SK-MEL-5 (cell line): Measurements from ENCODE around the gene NFE2. TPM values are rescaled to one million over a fixed set of nuclear protein-coding genes. Genes with fewer than 3 reads are reported as not detected.
"Not testable (repeated sequence)": the region's sequence is repeated elsewhere in the genome, so short reads cannot be mapped to it uniquely, and the experiment has no call there.

Source experiments
- DNase-seq: peaks from one replicate; pipeline ENCODE4 v3.0.0-alpha.2; 2016; ENCODE audit warnings: low read depth, low spot score
- in situ Hi-C: cut with HindIII; loops from 2 replicates; pipeline ENCODE4 v1.10.0; 2016; ENCODE audit warnings: low sequenced_read_pairs, high pct_unique_total_duplicates, low pct_unique_long_range_greater_than_20kb
- polyA plus RNA-seq, 2 experiments: library from polyadenylated mRNA; depleted of rRNA; stranded (reverse); fragments of >200 nt; gene quantifications; 2 replicates each; pipeline ENCODE4 v1.2.3, GENCODE V29; 2015
- total RNA-seq: library from RNA; depleted of rRNA; stranded (reverse); fragments of >200 nt; shearing (Covaris generic); gene quantifications from 2 replicates; pipeline ENCODE4 v1.2.3, GENCODE V29; 2014; rRNA removed

Gene NFE2
- 0.32 TPM in 1 of 2 replicates, not detected in the other for total RNA-seq
- polyA plus RNA-seq (2015; cell fraction: cytosol; rRNA removed), result 0.23 and 0.44 TPM in 2 replicates
- 0.33 TPM in 2 replicates for polyA plus RNA-seq (2015; cell fraction: nucleus; rRNA removed)

DNA sequence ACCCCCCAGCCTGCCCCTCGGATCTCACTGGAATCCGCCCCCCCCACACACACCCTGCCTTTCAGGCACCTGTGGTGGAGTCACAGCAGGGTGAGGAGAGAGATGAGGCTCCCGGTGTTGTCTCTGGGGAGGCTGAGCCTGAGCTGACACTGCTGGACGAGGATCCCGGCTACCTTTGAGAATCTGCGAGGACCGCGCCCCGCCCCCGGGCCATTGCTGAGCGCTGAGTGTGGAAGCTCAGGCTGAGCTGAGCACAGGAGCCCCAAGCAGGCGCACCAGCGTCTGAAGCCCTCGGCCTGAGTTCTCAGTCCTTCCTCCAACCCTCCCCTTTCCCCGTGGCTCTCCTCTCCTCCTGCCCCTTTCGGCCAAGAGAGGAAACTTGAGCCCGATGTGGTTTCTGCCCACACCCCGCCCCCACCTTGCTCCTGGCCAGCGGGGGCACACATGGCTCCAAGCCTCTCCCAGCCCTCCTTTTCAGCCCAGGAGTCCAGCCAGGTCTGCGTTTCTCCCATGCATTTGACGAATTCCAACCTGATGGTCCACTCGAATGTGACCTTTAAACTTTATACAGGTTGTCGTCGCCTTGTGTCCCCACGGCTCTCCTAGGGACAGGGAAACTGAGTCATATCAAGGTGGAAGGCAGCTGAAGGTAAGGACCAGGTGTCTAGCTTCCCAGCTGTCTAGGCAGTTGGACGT, at the start of gene NFE2:
TSS of gene NFE2 (minus strand) at position 284 of the 696 bp plus-strand sequence. CDS start 5,767 bp downstream, outside the sequence.
- in situ Hi-C loops, result no loop called here
- peak; percentile 43 for DNase-seq

DNA sequence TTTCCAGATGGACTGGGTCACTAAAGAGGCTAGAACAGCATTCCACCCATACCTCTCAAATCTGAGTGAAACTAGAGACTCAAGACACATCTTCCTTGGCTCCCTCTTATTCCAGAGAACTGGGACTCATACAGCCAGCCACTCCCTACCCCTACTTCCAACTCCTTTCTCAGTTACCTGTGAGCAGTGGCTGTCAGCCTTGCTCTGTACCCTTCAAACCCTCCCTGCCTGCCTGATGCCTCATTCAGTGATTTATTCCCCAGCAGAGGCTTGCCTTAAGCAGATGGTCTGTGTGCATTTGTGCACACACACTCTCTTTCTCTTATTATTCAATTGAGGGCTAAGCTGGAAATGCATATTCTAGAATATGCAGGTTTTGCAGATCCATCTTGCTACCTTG, 48.9 kb upstream of the NFE2 start:
- in situ Hi-C loops, result no loop called here
- DNase-seq, result no peak

DNA sequence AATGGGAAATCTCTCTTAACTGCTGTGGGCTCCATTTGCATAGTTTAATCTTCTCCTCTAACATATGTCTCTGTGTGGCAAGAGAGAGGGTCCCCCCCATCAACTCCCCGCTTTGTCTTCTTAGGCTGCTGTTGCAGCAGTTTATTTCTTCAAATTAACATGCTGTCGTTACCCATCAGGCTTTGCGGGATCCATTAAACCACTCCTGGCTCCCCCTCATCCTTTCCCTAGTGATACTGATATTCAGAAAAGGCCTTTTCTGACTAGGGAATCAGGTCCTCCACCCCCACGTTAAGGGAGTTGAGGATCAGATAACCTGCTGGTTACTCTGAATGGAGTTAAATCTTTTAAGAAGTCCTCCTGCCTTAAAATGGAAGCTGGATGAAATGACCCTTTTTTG, 48.2 kb upstream of the NFE2 start:
- no peak for DNase-seq
- in situ Hi-C loops, result no loop called here

DNA sequence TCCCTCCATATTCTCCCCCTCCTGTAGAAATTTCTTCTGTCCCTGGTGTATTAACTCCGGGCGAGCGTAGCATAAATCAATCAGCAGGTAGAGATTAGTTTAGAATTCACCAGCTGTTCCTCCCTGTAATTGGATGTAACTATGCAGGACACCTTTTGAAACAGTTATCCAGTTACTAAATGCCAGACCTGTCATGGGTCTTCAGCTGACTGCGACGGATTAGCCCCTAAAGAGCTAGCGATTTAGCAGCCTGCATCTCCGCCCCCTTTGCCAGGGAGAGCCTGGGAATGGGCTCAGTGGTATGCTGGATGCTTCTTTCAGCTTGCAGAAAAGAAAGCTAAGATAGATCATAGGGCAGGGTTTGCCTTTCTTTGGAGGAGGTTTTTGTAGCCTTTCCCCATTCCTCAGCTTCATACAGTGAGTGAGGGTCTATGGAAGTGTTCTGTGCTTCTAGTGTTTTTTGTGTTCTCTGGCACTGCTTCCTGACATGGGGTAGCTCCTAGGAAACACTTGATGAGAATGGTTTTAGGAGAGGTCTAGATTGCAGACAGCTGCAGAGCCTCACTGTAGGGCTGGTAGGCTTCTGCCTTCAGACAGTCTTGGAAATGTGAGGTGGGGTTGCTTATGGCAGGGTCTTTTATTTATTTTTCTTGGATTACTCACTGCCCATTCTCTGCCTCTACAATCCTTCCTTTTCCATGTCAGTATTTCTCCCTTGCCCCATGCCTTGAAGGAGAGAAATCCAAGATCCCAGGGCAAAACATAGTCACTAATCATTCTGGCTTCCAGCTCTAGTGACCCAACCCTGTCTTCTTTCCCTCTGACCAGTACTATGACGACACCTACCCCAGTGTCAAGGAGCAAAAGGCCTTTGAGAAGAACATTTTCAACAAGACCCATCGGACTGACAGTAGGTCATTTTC, 40.8 kb upstream of the NFE2 start:
- DNase-seq, result no peak
- in situ Hi-C loops, result no loop called here

DNA sequence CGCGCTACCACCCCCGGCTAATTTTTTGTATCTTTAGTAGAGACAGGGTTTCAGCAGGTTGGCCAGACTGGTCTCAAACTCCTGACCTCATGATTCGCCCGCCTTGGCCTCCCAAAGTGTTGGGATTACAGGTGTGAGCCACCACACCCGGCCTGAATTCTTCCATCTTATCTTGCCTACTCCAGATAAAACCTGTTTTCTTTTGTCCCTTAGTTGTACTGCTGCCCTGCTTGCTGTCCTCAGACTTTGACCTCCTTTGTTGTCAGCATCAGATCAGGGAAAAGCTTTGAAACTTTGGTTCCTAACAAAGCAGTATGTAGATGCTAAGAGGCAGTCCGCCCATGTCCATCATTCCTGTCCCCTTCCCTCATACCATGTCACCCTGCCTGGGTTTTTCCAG, 40.0 kb upstream of the NFE2 start:
- in situ Hi-C loops, result no loop called here
- DNase-seq, result no peak

DNA sequence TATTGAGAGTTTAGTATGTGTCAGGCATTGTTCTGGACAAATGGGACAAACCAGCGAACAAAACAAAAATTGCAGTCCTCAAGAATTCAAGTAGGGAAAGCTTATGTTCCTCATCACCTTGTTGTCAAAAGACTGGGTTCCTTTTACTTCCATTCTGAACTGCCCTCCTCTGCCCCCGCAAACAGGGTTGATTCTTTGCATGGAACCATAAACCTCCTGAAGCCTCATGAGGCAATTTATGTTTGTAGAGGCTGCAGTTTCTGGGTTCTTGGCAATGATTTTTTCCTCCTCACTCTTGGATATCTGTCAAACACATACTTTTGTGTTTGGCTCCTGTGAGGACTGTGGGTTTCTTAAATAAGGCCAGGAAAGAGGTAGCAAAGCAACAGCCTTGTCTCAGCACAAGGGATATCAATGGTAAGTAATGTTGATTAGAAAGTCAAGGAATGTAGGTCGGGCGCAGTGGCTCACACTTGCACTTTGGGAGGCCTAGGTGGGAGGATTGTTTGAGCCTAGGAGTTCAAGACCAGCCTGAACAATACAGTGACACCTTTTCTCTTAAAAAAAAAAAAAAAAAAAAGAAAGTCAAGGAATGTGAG, 38.0 kb upstream of the NFE2 start:
- DNase-seq, result no peak
- in situ Hi-C loops, result no loop called here

DNA sequence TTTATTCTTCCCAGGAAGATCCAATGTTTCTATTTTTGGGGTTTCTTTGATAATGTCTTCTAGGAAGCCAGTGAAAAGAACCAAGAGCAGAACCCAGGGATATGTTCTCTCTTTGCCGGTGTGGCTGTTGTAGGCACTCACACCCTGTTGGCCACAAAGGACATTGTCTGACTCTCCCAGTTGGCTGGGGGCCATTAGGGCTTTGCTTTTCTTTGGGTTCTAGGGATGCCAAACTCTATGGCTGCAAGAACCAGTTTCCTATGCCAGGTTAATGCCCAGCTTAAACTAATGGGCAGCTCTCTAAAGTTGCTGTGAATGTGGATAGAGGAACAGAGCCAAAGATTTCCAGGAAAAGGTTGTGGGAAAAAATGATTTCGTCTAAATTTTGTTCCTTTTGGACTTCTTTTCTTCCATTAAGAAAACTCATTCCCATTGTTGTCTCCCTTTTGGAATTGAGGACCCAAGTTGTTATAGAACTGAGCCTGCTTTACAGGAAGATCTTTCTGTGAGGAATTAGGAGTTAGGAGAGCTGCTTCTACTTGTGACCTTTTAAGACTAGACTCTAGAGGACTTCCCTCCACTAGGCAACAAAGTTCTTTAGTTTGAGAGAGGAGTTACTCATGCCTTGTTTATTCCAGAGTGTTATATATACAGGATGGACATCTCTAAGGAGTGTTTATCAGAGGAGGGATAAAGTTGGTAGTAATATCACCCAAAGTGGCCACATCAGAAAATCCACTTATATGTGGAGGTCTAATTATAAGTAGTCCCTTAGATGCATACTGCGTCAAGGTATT, 37.2 kb upstream of the NFE2 start:
- no peak for DNase-seq
- in situ Hi-C loops, result no loop called here

DNA sequence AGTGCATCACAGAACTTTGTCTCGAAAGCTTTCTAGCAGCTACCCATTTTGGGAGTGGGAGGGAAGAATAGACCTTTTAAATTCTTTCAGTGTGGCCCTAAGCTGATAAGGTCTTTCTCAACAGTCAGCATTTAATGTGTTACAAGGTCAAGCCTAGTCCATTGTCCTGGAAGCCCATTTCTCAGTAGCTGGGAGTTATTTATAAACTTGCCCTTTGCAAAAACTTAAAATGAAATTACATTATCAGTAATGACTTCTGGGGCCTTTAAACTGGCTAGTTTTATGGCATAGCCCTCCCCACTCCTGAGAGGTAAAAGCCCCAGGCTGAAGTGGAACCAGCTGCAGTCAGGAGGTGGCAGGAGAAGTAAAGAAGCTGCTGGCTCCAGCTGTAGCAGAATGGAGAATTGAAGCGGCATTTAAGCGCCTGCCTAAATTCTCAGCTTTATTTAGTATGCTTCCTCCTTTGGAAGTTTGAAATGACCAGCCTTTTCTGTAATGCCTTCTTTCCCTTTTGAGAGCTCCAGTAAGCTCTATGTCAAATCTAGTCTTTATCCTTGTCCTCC, 36.5 kb upstream of the NFE2 start:
- no peak for DNase-seq
- in situ Hi-C loops, result no loop called here

DNA sequence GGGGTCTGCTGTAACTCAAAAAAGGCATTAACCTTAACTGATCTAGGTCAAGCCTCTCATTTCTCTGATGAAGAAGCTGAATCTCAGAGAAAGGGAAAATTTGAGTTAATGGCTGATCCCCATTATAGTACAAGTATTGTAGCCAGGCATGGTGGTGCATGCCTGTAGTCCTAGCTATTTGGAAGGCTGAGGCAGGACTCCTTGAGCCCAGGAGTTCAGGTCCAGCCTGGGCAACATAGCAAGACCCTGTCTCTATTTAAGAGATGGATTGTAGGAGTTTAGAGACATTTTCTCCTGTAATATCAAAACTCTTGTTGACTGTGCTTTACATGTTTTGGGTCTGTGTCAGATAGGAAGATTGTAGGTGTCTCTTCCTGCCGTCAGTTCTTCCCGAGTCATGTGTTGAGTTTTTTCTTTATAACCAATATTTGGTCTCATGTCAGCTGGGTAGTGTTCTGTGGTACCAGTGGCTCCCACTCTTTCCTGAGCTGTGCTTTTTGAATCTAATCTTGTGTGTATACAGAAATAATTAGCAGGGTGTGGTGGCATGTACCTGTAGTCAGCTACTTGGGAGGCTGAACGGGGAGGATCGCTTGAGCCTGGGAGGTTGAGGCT, 32.7 kb upstream of the NFE2 start:
- in situ Hi-C loops, result no loop called here
- DNase-seq, result no peak

DNA sequence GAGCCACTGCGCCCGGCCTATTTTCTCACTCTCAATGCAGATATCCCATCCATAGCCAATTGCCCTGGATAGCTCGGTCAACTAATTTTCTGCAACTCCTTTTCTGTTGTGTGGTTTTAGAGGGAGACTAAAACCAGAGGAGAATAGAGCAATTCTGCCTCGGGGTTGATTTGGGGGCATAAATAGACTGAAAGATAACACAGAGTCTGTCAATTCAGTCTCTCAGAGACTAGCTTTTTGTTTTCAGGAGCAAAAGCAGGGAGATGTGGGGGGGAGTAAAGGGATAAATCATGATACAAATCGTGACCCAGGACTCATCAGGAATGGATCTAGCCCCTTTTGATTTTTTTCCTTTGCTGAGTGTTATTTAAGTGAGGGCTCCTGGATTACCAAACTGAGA, 30.6 kb upstream of the NFE2 start:
- in situ Hi-C loops, result no loop called here
- DNase-seq, result peak; percentile 73

DNA sequence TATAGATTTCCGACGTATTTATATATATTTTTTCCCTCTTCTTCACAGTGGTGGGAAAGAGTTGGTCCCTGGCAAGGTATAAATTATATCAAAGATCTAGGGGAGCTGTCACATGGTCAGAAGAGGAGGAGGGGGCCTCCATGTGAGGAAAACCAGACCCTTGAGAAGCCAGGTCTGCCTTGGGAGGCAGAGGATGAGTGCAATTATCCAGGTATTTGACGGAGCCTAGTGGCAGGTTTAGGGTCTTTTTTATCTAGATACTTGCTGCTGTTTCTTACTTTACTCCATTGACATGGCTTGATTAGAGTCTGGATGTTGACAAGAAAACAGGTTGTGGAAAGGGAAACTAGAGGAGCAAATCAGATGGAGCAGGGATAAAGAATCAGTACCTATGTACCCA, 29.6 kb upstream of the NFE2 start:
- DNase-seq, result no peak
- in situ Hi-C loops, result no loop called here

DNA sequence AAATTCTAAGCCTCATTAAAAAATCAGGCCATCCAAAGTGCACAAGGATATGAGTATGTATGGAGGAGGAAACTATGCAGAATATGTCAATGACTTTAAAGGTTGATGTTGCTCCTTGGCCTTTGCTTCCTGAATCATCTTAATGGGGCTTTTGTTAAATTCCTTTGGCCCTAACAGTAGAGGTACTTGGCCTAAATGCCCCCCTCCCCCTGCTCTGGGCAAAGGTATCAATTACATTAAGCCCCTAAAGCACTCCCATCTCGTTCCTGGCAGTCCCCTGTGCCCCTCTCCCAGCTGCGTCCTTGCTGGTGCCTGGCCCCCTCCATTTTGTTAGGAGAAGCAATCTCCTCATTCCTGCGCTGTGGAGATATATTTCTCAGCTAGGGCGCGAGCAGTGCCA, 28.9 kb upstream of the NFE2 start:
- in situ Hi-C loops, result no loop called here
- peak; percentile 65 for DNase-seq

DNA sequence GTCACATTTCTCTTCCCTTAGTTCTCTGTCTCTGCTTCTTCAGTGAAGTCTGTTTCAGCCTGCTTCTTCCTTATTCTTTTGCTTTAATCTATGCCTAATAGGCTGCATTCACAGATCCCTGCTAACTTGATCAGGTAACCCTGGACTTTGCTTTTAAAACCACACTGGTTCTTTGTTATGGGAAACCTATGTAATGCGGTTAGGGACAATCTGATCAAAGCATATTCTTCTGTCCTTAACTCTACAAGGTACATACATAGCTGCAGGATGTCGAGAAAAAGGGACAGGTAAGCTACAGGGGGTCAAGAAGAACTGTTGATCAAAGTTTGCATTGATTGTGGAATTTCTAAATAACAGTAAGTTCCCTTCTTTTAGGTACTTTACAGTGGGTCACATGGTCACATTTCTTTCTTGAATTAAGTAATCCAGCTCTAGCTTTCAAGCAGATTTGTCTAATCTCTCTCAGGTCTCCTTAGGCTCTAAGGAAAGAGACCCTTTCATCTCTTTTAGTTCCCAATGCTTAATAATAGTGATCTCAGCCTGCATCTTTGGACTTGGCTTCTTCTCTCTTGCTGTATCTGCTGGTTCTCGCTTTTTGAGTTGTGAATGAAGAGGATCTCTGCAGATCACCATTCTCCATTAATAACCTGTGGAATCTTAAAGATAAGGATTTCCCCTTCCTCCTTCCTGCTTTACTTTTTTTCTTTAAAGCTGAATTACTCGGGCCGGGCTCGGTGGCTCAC, 28.0 kb upstream of the NFE2 start:
- no peak for DNase-seq
- in situ Hi-C loops, result no loop called here

DNA sequence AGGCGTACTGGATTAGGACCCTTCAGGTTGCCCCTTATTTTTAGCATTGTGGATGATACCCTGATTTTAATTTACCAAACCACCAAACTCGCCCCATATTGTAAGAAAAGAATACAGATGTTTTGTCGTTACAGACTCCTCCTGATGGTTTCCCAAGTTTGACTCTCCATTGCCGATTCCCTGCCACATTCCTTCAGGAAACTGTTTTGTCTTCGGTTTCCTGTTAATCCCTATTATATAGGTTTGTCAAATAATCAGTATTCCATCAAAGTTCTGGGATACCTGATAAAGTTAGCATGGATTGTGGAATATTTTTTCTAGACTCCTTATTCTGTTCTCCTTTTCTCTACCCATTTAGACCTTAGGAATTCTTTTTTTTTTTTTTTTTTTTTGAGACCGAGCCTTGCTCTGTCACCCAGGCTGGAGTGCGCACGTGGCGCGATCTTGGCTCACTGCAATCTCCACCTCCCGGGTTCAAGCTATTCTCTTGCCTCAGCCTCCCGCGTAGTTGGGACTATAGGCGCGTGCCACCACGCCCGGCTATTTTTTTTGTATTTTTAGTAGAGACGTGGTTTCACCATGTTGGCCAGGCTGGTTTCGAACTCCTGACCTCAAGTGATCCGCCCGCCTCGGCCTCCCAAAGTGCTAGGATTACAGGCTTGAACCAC, 24.8 kb upstream of the NFE2 start:
- DNase-seq, in situ Hi-C loops: not testable (repeated sequence)

DNA sequence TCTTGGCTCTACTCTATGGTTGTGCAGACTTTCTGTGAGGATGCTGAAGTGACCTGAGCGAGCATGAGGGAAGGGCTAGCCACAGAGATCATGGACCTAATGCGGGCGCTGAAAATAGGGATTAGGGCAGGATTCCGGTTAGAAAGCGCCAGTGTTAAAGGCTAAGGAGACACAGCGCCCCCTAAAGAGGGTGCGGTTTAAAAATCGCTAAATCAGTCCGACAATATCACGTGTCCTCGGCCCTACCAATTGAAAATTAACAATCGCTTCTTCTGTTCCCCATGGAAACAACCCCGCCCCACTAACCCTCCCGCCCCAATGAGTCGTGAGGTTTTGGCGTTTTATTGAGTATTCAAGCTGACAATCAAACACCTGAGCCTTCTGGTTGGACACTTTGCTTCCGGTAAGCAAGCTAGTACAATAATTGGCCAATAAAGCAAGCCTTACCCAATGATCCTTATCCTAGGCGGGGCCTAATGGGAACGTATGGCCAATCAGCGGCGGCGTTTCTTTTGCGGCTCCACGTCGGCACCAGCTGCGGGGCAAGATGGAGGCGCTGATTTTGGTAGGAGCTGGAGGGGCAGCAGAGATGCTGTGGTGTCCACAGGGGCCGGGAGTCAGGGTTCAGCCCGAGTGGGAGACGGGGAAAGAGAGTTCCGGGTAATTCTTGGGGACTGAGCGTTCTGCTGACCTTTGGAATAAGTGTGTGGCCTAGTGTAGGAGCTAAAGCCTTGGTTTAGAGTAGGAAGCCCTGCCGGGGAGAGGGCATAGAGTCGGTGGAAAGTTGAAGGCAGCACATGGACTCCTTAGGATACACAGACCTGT, 24.0 kb upstream of the NFE2 start, which contains the start of gene COPZ1:
TSS of gene COPZ1 (plus strand) at position 515 of the 825 bp plus-strand sequence. CDS start at position 548, 33 bp downstream.
- in situ Hi-C loops, result no loop called here
- peak; percentile 100 for DNase-seq
